Brain microvascular endothelial cell (primary cell): ENCODE data around the gene PELI2.

Source experiments
- DNase-seq: peaks from one replicate; pipeline ENCODE4 v3.0.0-alpha.2; 2020
- H3K27ac ChIP-seq: fragments of 250-450 bp; sonication (Bioruptor Pico); 2 replicates; pipeline ENCODE4 v1.5.1; 2020; ENCODE audit warnings: mild to moderate bottlenecking, moderate library complexity
- H3K27me3 ChIP-seq: fragments of 250-450 bp; sonication (Bioruptor Pico); replicated peaks from 2 replicates; pipeline ENCODE4 v1.5.1; 2020; ENCODE audit warnings: mild to moderate bottlenecking
- H3K36me3 ChIP-seq: fragments of 250-450 bp; sonication (Bioruptor Pico); replicated peaks from 2 replicates; pipeline ENCODE4 v1.5.1; 2020; ENCODE audit warnings: mild to moderate bottlenecking
- H3K4me3 ChIP-seq: 2 replicates; pipeline ENCODE4 v1.5.1; 2011; ENCODE audit warnings: low read depth, mild to moderate bottlenecking, control low read depth, low read length, moderate library complexity
- CTCF ChIP-seq: IDR thresholded peaks from 2 replicates; pipeline ENCODE4 v1.5.1; 2011; ENCODE audit warnings: low read depth, mild to moderate bottlenecking, moderate library complexity, low read length, control low read depth, inconsistent platforms; ENCODE audit errors: missing control alignments
- in situ Hi-C: cut with HindIII; loops from 2 replicates; pipeline ENCODE4 v1.10.0; 2017; ENCODE audit warnings: low sequenced_read_pairs, low pct_ligation_motif_present

Gene PELI2

GRCh38 chr14:56196274-56196673 lies 78.1 kb downstream of the PELI2 start:
- no peaks in the 10 kb centered on the region for H3K36me3 ChIP-seq
- H3K27ac ChIP-seq: peak overlapping the region; percentile 30
- no peak for TF ChIP-seq CTCF
- DNase-seq: no peak
- in situ Hi-C loops: no loop called here
- no peaks in the 10 kb centered on the region for H3K27me3 ChIP-seq
- no peak overlapping the region for H3K4me3 ChIP-seq

- Histone ChIP-seq H3K4me3 (no peak overlapping the region), H3K27ac (no peak overlapping the region)
- TF ChIP-seq CTCF: no peak
Observed at GRCh38 chr14:56197150-56197549, 78.9 kb downstream of the PELI2 start.

GRCh38 chr14:56198438-56198837 lies 80.2 kb downstream of the PELI2 start:
- H3K27ac ChIP-seq: peak overlapping the region; percentile 98
- no peak for DNase-seq
- H3K27me3 ChIP-seq: no peaks in the 10 kb centered on the region
- in situ Hi-C loops: no loop called here
- no peak for TF ChIP-seq CTCF
- no peak overlapping the region for H3K4me3 ChIP-seq
- no peaks in the 10 kb centered on the region for H3K36me3 ChIP-seq

More at GRCh38 chr14:56197150-56197549, 78.9 kb downstream of the PELI2 start:
- H3K27me3 ChIP-seq: no peaks in the 10 kb centered on the region
- H3K36me3 ChIP-seq: no peaks in the 10 kb centered on the region
- in situ Hi-C loops: no loop called here
- no peak for DNase-seq

- in situ Hi-C loops: no loop called here
- no peak overlapping the region for H3K4me3 ChIP-seq
- peak; percentile 99 for DNase-seq
- H3K36me3 ChIP-seq: no peaks in the 10 kb centered on the region
- H3K27me3 ChIP-seq: no peaks in the 10 kb centered on the region
- H3K27ac ChIP-seq: peak overlapping the region; percentile 98
- no peak for TF ChIP-seq CTCF
Observed at GRCh38 chr14:56199095-56199981, 81.1 kb downstream of the PELI2 start.

GRCh38 chr14:56199982-56200577 lies 81.9 kb downstream of the PELI2 start:
- H3K27ac ChIP-seq: peak overlapping the region; percentile 98
- no peaks in the 10 kb centered on the region for H3K27me3 ChIP-seq
- in situ Hi-C loops: no loop called here
- no peak for TF ChIP-seq CTCF
- H3K36me3 ChIP-seq: no peaks in the 10 kb centered on the region
- H3K4me3 ChIP-seq: no peak overlapping the region
- no peak for DNase-seq
